ENCODE data around the gene DCP1A. TPM values are rescaled to one million over a fixed set of nuclear protein-coding genes. Genes with fewer than 3 reads are reported as not detected.
"Not testable (repeated sequence)": the region's sequence is repeated elsewhere in the genome, so short reads cannot be mapped to it uniquely, and the experiment has no call there.

Gene DCP1A
- polyA plus RNA-seq, 1 experiment = 27.0 TPM

GRCh38 chr3:53331871-53332270, 15.5 kb downstream of the DCP1A start:
- no peaks in the 10 kb centered on the region for H3K9me3 ChIP-seq (ENCODE audit: control insufficient read depth, insufficient read depth, low read length)
- TF ChIP-seq CTCF (IDR thresholded peaks at IDR 0.05; ENCODE audit: low read depth, low read length) = no peak
- H3K4me3 ChIP-seq (ENCODE audit: low read depth, low read length) = no peak overlapping the region
- no peak overlapping the region for H3K27ac ChIP-seq (ENCODE audit: low read depth, low read length)
- H3K27me3 ChIP-seq (ENCODE audit: control insufficient read depth, insufficient read depth, low read length) = no peaks in the 10 kb centered on the region
- CTCF ChIA-PET = no interaction called here
- POLR2A ChIA-PET = no interaction called here
- DNase-seq (ENCODE audit: low read depth, low spot score) = no peak

- H3K27ac ChIP-seq (ENCODE audit: low read depth, low read length) = no peak overlapping the region
- H3K27me3 ChIP-seq (ENCODE audit: control insufficient read depth, insufficient read depth, low read length) = no peaks in the 10 kb centered on the region
- TF ChIP-seq CTCF (IDR thresholded peaks at IDR 0.05; ENCODE audit: low read depth, low read length) = no peak
- no peaks in the 10 kb centered on the region for H3K9me3 ChIP-seq (ENCODE audit: control insufficient read depth, insufficient read depth, low read length)
- H3K4me3 ChIP-seq (ENCODE audit: low read depth, low read length) = no peak overlapping the region
- POLR2A ChIA-PET = no interaction called here
- CTCF ChIA-PET = no interaction called here
- DNase-seq (ENCODE audit: low read depth, low spot score) = no peak
Measured at GRCh38 chr3:53329897-53330296, 17.4 kb downstream of the DCP1A start.

GRCh38 chr3:53328746-53329145, 18.6 kb downstream of the DCP1A start:
- no peaks in the 10 kb centered on the region for H3K27me3 ChIP-seq (ENCODE audit: control insufficient read depth, insufficient read depth, low read length)
- H3K4me3 ChIP-seq (ENCODE audit: low read depth, low read length) = no peak overlapping the region
- no peak for TF ChIP-seq CTCF (IDR thresholded peaks at IDR 0.05; ENCODE audit: low read depth, low read length)
- POLR2A ChIA-PET = interaction anchor here (0.6 kb wide), 1 partner anchor 19 kb away, joined by 3 read pairs; the partner anchor contains the start of gene DCP1A
- CTCF ChIA-PET = interaction anchor here (1.0 kb wide), 1 partner anchor 30 kb away, joined by 3 read pairs; no protein-coding TSS in a partner anchor
- H3K27ac ChIP-seq (ENCODE audit: low read depth, low read length) = peak overlapping the region; percentile 13
- peak; percentile 16 for DNase-seq (ENCODE audit: low read depth, low spot score)
- H3K9me3 ChIP-seq (ENCODE audit: control insufficient read depth, insufficient read depth, low read length) = no peaks in the 10 kb centered on the region

GRCh38 chr3:53327986-53328385, 19.4 kb downstream of the DCP1A start:
- POLR2A ChIA-PET = interaction anchor here (0.7 kb wide), 1 partner anchor 20 kb away, joined by 3 read pairs; the partner anchor contains the start of gene DCP1A

GRCh38 chr3:53324105-53324504, 23.2 kb downstream of the DCP1A start:
- no peak for DNase-seq (ENCODE audit: low read depth, low spot score)
- ChIA-PET CTCF (interaction anchor here (0.7 to 1.4 kb wide), 2 partner anchors 27 to 107 kb away, joined by 3 read pairs; no protein-coding TSS in a partner anchor), POLR2A (interaction anchor here (2.0 kb wide), 1 partner anchor 23 kb away, joined by 10 read pairs; the partner anchor contains the start of gene DCP1A)
- no peak for TF ChIP-seq CTCF (IDR thresholded peaks at IDR 0.05; ENCODE audit: low read depth, low read length)
- Histone ChIP-seq H3K4me3 (ENCODE audit: low read depth, low read length) (no peak overlapping the region), H3K27me3 (ENCODE audit: control insufficient read depth, insufficient read depth, low read length) (no peaks in the 10 kb centered on the region), H3K27ac (ENCODE audit: low read depth, low read length) (no peak overlapping the region), H3K9me3 (ENCODE audit: control insufficient read depth, insufficient read depth, low read length) (no peaks in the 10 kb centered on the region; the same call in 1 of the 2 replicates)

More at GRCh38 chr3:53327986-53328385, 19.4 kb downstream of the DCP1A start:
- CTCF ChIA-PET = interaction anchor here (1.0 kb wide), 1 partner anchor 29 kb away, joined by 3 read pairs; no protein-coding TSS in a partner anchor
- H3K27me3 ChIP-seq (ENCODE audit: control insufficient read depth, insufficient read depth, low read length); H3K9me3 ChIP-seq (ENCODE audit: control insufficient read depth, insufficient read depth, low read length); H3K27ac ChIP-seq (ENCODE audit: low read depth, low read length); DNase-seq (ENCODE audit: low read depth, low spot score); H3K4me3 ChIP-seq (ENCODE audit: low read depth, low read length): not testable (repeated sequence)

Measured in AG04450 (cell line).